DLD1 (cell line): ENCODE data around the gene CAP2.
"Not testable (repeated sequence)": the region's sequence is repeated elsewhere in the genome, so short reads cannot be mapped to it uniquely, and the experiment has no call there.

Source experiments
- in situ Hi-C: cut with HindIII; loops from 2 replicates; pipeline ENCODE4 v1.10.0; 2017; ENCODE audit warnings: low sequenced_read_pairs

CAP2 gene

DNA sequence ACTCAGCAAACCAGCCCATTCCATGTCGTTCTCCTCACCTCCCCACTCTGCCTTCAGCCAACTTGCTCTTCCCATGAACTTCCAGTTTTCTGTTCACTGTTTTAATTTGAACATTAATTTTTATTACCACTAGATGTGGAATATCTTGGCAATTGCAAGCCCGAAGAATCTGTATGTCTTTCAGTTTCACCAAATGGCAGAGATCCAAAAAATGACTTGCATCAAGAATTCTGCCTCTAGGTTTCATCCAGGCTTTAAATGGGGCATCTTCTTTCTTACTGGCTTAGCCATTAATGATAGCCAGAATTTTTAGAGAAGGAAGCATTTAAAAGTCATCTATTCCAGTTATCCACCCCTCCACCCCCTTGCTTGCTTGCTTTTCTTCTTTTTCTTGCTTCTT lies 39.0 kb downstream of the CAP2 start:
- in situ Hi-C loops: no loop called here

DNA sequence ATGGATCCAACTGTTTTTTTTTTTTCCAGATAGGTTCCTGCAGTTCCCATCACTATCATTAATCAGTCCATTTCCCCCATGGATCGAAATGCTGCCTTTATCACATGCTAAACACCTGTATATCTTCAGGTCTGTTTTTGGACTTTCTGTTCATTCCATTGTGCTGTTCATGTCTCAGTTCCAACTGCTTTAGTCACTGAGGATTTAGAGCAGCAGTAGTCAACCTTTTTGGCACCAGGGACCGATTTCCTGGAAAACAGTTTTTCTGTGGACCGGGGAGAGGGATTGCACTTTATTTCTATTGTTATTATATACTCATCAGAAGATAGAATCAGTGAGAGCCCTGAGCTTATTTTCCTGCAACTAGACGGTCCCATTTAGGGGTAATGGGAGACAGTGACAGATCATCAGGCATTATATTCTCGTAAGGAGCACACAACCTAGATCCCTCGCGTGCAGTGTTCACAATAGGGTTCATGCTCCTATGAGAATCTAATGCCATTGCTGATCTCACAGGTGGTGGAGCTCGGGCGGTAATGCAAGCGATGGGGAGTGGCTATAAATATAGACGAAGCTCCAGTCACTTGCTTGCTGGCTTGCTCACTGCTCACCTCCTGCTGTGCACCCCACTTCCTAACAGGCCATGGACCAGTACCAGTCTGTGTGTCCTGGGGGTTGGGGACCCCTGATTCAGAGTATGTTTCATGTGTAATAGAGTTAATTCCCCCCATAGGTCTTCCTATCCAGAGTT lies 46.0 kb downstream of the CAP2 start:
- in situ Hi-C loops: no loop called here

DNA sequence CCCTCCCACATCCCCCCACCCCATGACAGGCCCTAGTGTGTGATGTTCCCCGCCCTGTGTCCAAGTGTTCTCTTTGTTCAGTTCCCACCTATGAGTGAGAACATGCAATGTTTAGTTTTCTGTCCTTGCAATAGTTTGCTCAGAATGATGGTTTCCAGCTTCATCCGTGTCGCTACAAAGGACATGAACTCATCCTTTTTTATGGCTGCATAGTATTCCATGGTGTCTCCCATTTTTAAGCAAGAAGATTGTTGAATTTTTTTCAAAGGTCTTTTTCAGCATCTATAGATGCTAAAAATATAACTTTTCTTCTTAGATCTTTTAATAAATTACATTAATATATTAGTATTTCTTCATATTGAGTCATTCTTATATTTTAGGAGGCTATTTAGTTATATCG lies 47.4 kb downstream of the CAP2 start:
- in situ Hi-C loops: not testable (repeated sequence)

DNA sequence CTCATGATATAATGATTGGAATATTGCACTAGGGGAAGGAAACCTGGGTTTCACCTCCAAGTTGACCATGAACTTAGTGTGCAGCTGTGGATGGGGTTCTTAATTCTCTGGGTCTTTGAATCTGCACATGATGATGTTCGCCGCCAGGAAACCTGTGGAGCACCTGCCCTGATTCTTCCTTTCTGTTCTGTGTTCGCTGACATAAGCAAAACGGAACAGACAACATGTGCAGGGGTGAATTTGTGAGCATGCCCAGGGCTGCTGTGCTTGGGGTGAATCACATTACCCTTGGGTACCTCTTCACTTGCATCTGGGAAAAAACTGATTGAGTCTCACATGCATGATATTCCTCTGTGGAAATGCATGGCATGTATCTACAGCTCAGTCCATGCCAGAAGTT lies 48.8 kb downstream of the CAP2 start:
- in situ Hi-C loops: no loop called here

DNA sequence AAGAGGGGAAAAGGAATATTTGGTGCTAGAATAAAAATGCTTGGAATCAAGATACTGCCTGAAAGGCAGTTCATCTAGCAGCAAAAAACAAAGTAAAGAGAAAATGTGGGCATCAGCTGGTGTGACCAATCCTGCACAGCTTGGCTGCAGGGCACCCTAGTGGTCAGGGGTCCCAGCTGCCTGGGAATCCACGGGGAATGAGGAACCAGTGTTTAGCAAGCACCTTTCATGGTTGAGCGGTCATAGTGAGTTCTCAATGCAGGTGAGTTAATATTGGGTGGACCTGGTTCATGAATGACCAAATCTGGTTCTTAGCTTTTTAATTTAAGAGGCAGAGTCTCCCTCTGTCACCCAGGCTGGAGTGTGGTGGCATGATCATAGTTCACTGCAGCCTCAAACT lies 53.3 kb downstream of the CAP2 start:
- in situ Hi-C loops: no loop called here

DNA sequence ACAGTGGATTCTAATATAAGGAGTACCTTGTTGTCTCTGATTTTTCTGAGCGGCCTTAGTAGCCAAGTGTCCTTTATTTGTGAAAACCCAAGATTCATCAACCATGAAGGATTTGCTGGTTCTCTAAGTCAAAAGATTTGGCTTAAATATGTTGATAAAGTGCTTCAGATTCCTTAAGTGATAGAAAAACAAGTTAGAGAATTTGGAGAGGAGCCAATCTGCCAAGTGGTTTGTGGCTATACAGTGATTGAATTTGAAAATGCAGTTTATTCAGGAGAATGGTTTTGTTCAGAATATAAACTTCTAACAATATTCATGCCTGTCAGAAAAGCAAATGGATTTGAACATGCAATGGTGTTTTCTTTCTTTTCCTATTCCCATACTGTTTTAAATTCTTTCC lies 54.8 kb downstream of the CAP2 start:
- in situ Hi-C loops: no loop called here

DNA sequence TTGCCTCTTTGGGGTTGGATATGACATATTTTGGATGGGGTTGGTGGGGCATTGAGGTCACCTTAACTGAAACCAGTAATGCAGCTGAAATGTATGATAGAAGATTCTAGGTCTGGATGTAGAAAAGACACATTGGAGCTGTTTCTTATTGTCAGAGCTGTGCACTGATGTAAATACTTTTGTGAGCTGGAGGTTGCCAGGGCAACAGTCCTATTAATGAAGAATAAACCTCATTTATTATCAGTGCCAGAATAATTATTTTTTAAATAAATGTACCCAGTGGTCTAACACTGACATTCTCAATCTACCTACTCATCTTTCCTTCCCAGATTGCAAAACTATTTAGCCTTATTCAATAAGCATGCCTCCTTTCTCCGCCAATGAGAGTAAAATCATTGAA lies 57.0 kb downstream of the CAP2 start:
- in situ Hi-C loops: no loop called here

DNA sequence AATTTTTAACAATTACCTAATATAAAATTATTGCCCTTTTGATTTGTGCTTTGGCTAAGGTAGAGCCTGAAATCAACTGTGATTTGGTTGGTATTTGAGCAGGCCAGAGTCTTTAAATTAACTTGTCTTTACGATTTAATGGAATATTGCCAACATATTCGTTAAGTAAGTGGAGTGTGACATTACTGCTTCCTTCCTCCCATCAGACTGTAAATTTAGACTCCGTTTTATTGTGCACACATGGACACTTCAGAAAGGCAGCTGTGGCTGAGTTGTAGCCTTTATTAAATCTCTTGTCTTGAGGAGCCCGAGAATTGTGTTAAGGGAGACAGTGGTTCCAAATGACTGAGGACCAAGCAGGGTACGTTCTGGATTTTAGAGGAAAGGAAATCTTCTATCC lies 57.4 kb downstream of the CAP2 start:
- in situ Hi-C loops: no loop called here

DNA sequence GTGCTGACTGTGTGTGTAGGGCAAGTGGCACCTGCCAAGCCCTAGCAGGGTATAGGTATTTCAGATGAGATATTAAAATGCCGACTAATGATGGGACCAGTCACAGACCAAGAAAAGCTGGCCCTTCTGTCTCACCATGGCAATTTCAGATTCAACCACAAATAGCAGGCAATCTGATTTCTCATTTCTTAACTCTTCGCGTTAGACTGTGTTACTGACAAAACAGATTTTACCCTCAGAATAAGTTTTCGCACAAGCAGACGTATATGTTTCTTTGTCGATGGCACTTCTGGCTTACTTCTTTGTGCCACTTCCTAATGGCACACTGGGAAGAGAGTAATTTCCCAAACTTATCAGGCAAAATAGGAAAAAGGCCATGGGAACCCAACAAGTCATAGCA lies 58.7 kb downstream of the CAP2 start:
- in situ Hi-C loops: no loop called here

DNA sequence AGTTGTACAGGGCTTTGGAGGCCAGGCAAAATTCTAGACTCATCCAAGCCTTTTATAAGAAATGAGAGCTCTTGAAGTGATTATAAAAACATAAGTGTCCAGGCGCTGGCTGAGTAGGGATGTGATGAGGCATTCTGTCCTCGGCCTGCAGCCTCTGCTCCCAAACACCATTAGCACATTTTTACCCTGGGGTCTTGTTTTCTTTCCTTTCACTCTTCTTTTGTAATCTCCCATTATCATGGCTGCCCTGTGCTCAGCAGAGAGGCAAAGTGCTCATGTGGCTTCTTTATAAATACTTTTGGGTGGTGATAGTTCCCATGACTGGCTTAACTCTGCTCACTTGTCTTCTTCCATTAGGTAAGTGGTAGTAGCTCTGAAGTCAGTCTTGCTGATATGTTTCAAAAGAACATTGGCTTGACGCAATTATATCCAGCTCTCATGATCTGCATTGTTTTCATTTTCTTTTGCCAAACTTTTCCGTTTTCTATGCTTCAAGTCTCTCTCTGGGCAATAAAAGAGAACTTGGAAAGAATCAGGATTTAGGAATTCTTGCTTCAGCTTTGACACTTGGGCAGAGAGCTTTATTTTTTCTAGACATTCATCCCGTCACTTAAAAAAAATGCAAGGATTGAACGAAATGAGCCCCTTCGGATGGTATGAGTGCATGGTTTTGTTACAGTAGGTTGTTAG lies 61.1 kb downstream of the CAP2 start:
- in situ Hi-C loops: no loop called here

DNA sequence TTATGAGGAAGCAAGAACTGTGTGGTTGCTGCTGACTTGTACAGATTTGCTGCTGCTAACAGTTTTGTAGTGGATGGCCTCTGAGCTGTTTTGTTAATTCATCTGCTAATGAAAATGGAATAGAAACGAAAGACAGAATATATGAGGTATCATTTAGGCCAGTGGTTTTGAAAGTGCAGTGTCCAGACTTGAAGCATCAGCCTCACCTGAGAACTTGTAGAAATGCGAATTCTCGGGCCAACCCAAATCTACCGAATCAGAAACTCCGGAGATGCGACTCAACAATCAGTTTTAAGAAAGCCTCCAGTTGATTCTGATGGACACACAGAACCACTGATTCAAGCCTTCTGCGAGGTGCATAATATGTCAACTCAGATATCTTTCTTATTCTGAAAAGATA lies 62.5 kb downstream of the CAP2 start:
- in situ Hi-C loops: no loop called here

DNA sequence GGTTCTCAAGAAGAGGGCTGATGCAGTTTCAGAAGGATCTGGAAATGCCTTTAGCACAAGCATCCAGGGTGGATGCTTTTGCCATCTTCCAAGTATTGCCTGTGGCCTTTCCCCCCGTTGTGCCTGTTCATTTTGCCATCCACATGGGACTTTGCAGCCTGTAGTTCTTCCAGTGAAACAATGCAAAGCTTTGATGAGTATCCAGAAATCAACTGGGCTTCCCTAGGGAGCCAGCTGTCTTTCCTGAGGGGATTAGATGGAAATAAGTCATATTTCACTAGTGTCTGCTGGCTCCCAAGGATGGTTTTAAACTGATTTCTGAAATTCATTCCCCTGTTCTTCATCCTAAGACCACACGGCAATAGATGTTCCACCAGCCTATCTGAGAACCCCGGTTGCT lies 63.3 kb downstream of the CAP2 start:
- in situ Hi-C loops: no loop called here

DNA sequence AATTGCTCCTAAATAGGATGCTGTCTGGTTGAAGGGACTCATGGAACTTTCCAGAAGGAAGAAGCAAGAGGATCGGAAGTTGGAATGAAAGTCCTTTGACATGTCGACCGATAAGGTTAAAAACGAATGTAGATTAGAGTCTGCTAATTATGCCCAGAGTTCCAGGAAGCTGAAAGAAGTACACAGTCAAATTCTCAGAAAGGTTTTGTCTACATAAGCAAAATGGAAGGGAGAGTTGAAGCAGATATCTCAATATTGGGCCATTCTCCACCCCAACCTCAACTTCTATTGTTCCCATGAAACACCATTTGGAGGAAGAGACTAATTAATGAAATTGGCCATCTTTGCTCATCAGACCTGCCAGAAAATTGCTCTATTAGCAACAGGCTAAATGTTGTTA lies 64.0 kb downstream of the CAP2 start:
- in situ Hi-C loops: no loop called here

DNA sequence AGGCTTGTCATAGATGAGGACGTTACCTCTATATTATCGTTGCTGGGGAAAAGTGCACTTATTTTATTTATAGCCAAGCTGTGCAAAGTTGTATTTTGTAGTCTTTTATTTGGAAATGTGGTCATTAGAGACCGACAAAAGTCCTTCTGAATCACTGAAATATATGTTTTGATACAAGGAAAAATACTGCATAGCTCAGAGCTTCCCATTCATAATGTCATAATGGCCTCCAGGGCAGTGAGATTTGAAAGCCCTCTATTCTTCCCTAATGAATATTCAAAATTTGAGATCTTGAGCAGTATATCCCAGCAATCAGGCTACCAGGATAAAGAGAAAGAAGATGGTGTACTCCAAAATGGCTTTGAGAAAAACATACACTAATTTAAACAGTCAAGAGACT lies 64.6 kb downstream of the CAP2 start:
- in situ Hi-C loops: no loop called here

DNA sequence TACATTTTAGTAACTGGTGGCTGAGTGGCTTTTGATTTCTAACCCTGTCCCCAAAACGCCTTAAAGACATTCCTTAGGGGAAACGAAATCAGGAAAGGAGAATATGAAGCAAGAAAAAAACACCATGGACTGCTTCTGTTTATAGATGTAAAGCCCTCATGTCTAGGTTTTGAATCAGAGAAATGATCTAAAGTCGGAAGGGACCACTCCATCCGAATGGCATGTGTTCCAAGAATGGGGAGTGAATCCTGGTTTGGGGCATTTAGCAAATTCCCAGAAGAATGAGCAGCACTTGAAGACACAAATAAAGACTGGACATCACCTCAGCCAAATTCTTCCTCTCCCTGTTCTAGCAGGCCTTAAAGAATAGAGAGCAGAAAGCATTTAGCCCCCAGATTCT lies 65.6 kb downstream of the CAP2 start:
- in situ Hi-C loops: no loop called here

DNA sequence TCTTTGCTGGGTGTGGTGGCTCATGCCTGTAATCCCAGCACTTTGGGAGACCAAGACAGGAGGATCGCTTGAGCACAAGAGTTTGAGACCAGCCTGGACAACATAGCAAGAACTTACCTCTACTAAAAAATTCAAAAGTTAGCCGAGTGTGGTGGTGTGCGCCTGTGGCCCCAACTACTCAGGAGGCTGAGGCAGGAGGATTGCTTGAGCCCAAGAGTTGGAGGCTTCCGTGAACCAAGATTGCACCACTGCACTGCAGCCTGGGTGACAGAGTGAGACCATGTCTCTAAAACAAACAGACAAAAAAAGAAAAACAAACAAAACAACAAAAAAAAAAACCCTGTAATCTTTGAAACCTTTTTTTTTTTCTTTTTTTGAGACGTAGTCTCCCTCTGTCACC lies 67.5 kb downstream of the CAP2 start:
- in situ Hi-C loops: no loop called here

DNA sequence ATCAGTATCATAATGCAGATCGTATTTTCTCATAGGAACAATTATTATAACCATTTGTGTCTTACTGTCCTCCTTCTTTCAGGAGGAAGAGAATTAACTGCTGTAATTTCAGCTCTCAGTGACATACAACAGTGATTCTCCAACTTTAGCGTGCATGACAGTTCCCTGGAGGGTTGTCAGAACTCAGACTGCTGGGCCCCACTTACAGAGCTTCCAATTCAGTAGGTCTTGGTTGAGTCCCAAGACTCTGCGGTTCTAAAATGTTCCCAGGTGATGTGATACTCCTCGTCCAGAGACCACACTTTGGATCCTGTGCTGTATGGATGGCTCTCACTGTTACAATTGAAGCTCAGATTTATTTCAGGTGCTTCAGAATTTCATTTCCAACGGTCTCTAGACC lies 72.8 kb downstream of the CAP2 start:
- in situ Hi-C loops: no loop called here

DNA sequence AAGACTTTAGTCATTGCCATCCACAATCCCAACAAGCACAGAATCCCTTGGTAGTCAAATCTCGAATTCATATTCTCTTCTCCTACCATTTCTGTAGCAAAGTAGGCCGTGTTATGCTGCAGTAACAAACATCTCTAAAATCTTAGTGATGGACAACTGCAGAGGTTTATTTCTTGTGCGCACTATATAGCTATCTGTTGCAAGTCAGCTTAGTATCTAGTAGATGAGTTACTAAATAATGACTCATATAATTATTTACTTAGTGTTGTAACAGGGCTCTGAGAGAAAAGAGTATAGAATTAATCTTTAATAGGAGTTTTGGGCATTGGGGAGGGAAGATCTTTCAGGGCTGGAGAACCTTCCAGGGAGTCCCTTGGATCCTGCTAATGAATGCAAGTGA lies 73.3 kb downstream of the CAP2 start:
- in situ Hi-C loops: no loop called here

DNA sequence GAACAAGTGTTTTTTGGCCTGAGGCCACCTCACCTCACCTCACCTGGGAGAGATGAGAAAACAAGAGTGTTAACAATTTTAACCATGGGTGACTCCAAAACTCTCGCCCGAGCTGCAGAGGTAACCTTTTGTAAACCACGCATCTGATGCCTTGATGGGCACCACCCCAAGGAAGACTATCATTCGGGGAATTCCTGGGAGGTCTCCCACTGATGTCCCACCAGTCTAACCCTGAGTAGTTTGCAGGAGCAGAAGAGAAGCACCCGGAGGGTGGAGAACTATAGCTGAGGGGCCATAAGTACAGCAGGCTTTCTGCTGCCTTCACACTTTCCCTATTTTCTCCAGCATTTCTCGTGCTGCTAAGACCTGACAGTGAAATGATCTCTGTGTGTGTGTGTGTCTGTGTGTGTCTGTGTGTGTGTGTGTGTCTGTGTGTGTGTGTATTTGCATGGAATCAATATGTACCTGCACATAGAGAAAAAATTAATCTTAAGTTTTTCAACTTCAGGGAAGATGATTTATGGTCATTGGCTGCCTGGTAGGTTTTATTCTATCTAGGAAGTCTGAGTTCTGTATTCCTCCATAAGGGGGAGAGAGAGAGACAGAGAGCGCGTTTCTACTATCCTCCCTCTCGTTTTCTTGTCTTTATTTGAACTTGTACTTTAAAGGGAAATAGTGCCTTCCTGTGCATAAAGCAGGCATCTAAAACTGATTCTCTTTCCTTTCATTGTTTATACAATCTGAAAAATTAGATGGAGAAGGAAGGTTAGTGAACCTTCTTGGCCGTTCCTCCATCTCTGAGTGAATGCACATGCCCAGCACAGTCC lies 75.8 kb downstream of the CAP2 start:
- in situ Hi-C loops: no loop called here

DNA sequence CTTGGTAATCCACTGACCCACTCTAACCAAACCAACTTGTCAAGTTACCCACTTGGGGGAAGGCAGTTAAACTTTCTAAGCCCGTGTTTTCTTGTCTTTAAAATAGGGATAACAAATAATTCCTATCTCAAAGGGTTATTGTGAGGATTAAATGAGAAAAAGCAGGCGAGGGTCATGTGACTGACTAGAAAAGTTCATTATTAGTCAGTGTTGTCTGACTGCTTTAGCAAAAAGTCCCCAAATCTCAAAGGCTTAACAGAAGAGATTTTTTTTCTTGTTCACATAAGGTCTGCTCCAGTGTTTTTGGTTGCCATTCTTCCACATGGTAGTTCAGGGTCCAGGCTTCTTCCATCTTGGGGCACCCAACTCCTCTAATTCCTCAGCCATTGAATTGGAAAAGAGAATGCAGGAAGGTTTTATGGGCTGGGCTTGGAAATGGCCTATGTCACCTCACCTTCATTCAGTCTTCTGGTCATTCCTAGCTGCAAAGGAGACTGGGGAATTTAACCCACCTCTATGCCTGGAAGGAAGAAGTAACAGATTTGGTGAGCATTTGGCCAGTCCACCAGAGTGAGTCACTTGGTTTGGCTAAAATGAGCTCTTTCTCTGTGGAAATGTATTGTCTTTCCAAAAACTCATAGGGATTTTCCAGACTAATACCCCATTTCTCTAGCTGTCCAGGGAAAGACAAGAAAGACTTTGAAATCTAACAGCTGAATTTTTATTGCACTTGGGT lies 77.0 kb downstream of the CAP2 start:
- in situ Hi-C loops: no loop called here

DNA sequence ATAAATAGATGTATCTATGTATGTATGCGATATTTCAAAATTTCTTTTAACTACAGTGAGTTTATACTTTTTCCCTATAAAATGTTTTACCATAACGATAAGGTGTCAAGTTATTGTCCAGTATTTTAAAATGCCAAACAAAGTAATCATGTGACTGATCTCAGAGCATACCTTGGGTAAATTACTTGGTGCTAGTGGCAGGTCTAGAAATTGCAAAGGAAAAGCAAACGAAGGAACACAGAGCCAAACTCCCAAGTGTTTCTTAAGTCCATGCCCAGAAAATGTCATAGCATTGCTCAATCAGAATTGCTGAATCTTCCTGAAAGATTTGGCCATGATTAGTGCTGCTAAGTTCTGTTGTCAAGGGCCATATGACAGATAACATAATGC lies 77.5 kb downstream of the CAP2 start:
- in situ Hi-C loops: no loop called here
